Left lung (tissue), 10 donors: ENCODE results near the gene CDC73. TPM values are rescaled to one million over a fixed set of nuclear protein-coding genes. Genes with fewer than 3 reads are reported as not detected.

ENCODE experiments used
- ATAC-seq: fragments of 200-7000 bp; cut with Tn5 transposase; one replicate; pipeline ENCODE4 v1.9.1; 2020; ENCODE audit warnings: moderate library complexity
- DNase-seq, 4 donors: peaks; one replicate each; pipeline ENCODE4 v3.0.0-alpha.2; 2013 to 2020
- H3K27ac ChIP-seq, 2 donors: fragments of 200-600 bp; sonication (generic) in 1 of 2; one replicate each; pipeline versions ENCODE4 v1.5.0 to v1.8.0; 2020 to 2021
- H3K27me3 ChIP-seq, 2 donors: fragments of 200-600 bp; sonication (generic) in 1 of 2; one replicate each; pipeline versions ENCODE4 v1.5.0 to v1.8.0; 2020 to 2021
- H3K36me3 ChIP-seq, 2 donors: fragments of 200-600 bp; sonication (generic) in 1 of 2; one replicate each; pipeline versions ENCODE4 v1.5.0 to v1.8.0; 2020 to 2021
- H3K4me1 ChIP-seq, 2 donors: fragments of 200-600 bp; one replicate each; pipeline ENCODE4 v1.8.0; 2021
- H3K4me3 ChIP-seq, 2 donors: fragments of 200-600 bp; sonication (generic) in 1 of 2; one replicate each; pipeline versions ENCODE4 v1.5.0 to v1.8.0; 2020 to 2021; ENCODE audit warnings: mild to moderate bottlenecking in 1 of 2
- H3K9me3 ChIP-seq, 2 donors: fragments of 200-600 bp; sonication (generic) in 1 of 2; one replicate each; pipeline versions ENCODE4 v1.5.0 to v1.8.0; 2020 to 2021
- intact Hi-C, 2 donors: fragments of 100-400 bp; cut with DNase I; formaldehyde crosslinking; loops; one replicate each; pipeline versions ENCODE4 v1.11.2 to v1.14.2; 2022
- microRNA-seq, 2 donors: library from miRNA; unstranded; fragments of <30 nt; microRNA quantifications; one replicate each; pipeline ENCODE4, GENCODE V29; 2019
- polyA plus RNA-seq, 6 donors: library from polyadenylated mRNA; unstranded; fragments of 120-200 nt; gene quantifications; one replicate each; pipeline ENCODE4 v1.2.1, GENCODE V29; 2013; ENCODE audit not compliant: insufficient read length in 6 of 6
- total RNA-seq, 2 donors: library from RNA; stranded (reverse); fragmentation: NEBNext Ultra II Directional; extraction: Animal tissue kit (Norgen Biotek cat#: 25700); gene quantifications; one replicate each; pipeline ENCODE4 v1.2.1, GENCODE V29; 2021
- TF ChIP-seq, protein P1 (sequence below), 2 donors: fragments of 200-600 bp; sonication (generic) in 1 of 2; IDR thresholded peaks; one replicate each; pipeline versions ENCODE4 v1.5.0 to v1.8.0; 2021; ENCODE audit warnings: antibody characterized with exemption in 2 of 2
- donor health status: DM: no; HTN: yes; CAD: no.
- donor health status: DM: no; HTN: no; CAD: no.

The CDC73 gene
- total and polyA plus RNA-seq, 8 donors: 45.2 to 56.4 (median 53.2) TPM

DNA sequence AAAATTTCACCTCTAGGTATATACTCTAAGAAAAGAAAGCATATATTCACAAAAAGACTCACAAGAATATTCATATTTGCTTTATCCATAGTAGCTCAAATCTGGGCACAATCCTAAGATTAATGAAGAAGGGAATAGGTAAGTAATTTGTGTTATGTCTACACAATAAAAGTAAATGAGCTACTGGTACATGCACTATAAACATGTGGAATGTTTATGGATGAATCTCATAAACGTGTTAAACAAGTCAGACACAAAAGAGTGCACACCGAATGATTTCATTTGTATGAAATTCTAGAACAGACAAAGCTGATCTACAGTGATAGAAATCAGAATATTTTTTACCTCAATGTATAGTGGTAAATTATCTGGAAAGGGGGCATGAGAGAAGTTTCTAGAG lies 179.9 kb downstream of the CDC73 start:
- no peak for DNase-seq
- Histone ChIP-seq H3K27me3 (no peaks in the 10 kb centered on the region), H3K4me3 (no peak overlapping the region), H3K36me3 (no peaks in the 10 kb centered on the region), H3K27ac (no peak overlapping the region), H3K9me3 (peaks cover 0 to 2% of the 10 kb centered on the region in 2 donors), H3K4me1 (no peaks in the 10 kb centered on the region)
- intact Hi-C loops: no loop called here
- no peak for ATAC-seq
- TF ChIP-seq, protein P1, sequence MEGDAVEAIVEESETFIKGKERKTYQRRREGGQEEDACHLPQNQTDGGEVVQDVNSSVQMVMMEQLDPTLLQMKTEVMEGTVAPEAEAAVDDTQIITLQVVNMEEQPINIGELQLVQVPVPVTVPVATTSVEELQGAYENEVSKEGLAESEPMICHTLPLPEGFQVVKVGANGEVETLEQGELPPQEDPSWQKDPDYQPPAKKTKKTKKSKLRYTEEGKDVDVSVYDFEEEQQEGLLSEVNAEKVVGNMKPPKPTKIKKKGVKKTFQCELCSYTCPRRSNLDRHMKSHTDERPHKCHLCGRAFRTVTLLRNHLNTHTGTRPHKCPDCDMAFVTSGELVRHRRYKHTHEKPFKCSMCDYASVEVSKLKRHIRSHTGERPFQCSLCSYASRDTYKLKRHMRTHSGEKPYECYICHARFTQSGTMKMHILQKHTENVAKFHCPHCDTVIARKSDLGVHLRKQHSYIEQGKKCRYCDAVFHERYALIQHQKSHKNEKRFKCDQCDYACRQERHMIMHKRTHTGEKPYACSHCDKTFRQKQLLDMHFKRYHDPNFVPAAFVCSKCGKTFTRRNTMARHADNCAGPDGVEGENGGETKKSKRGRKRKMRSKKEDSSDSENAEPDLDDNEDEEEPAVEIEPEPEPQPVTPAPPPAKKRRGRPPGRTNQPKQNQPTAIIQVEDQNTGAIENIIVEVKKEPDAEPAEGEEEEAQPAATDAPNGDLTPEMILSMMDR (IDR thresholded peaks at IDR 0.05): no peak

DNA sequence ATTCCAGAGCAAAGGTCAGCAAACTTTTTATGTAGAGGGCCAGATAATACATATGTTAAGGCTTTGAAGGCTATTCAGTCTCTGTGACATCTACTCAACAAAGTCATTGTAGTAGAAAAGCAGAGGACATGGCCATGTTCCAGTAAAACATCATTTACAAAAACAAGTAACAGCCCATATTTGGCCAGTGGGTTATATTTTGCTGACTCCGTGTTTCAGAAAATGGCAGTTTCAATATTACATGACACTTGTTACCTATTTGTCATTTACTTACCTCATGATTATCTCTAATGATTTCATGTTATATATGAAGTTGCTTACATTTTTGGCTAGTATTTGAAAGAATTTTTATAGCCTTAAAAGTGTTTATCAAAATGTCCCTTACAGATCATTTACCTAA lies 182.0 kb downstream of the CDC73 start:
- intact Hi-C loops: no loop called here
- H3K27ac ChIP-seq: no peak overlapping the region
- no peaks in the 10 kb centered on the region for H3K36me3 ChIP-seq
- no peaks in the 10 kb centered on the region for H3K27me3 ChIP-seq
- TF ChIP-seq, protein P1 (IDR thresholded peaks at IDR 0.05): no peak
- no peak overlapping the region for H3K4me3 ChIP-seq
- no peak for DNase-seq
- H3K9me3 ChIP-seq: no peaks in the 10 kb centered on the region
- no peaks in the 10 kb centered on the region for H3K4me1 ChIP-seq
- no peak for ATAC-seq

Small RNA genes lying within 50 kb of the gene (microRNA-seq; reads per million reads assigned to microRNA genes)
- gene MIR1278: 0 to 0.17 reads per million in 2 donors

Other genes starting within 250 kb of the CDC73 start
- 10 to 100 TPM; 27.9 to 38.7 TPM for gene UCHL5, start 62.7 kb upstream of the CDC73 start, total RNA-seq
- 10 to 100 TPM; 42.3 to 48.7 (median 46.7) TPM for gene UCHL5, start 62.7 kb upstream of the CDC73 start, polyA plus RNA-seq
- 10 to 100 TPM; 70.8 to 72.0 TPM for gene RO60, start 62.4 kb upstream of the CDC73 start, total RNA-seq
- 10 to 100 TPM; 46.0 to 52.8 (median 48.4) TPM for gene RO60, start 62.4 kb upstream of the CDC73 start, polyA plus RNA-seq
- gene GLRX2, start 16.6 kb upstream of the CDC73 start, total RNA-seq: 10 to 100 TPM; 19.4 to 24.7 TPM
- gene GLRX2, start 16.6 kb upstream of the CDC73 start, polyA plus RNA-seq: 10 to 100 TPM; 11.0 to 14.3 (median 13.0) TPM
- 1 to 10 TPM; 1.9 to 5.1 TPM for gene B3GALT2, start 64.6 kb downstream of the CDC73 start, total RNA-seq
- gene B3GALT2, start 64.6 kb downstream of the CDC73 start, polyA plus RNA-seq: 10 to 100 TPM; 15.2 to 26.5 (median 20.4) TPM